ENCODE results near the gene SBF2. TPM values are rescaled to one million over a fixed set of nuclear protein-coding genes. Genes with fewer than 3 reads are reported as not detected.

SBF2 gene
- total RNA-seq, 2 experiments from 2014 or later = 14.2 to 15.2 TPM

- H3K36me3 Mint-ChIP-seq (ENCODE audit: low read depth) = no peaks in the 10 kb centered on the region
- CTCF ChIA-PET = no interaction called here
- H3K4me3 ChIP-seq (ENCODE audit: low read length) = no peak overlapping the region
Observed at GRCh38 chr11:9771071-9771511, 522.9 kb downstream of the SBF2 start.

DNA sequence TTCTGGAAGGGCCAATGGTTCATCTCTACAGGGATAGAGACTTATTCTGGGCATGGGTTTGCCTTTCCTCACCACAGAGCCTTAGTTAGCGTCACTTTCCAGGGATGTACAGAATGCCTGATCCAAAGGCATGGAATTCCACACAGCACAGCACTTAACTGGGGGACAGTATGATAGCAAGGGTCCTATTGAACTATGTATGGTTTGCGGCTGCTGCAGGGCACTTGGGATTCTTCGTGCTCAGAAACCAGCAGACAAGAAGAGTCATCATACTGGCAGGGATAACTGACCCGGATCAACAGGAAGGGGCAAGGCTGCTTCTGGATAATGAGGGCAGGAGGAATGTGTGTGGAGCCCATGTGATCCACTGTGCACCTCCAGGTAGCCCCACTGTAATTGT is 524.4 kb downstream of the SBF2 start:
- no peak for DNase-seq
- H3K9me3 Mint-ChIP-seq = no peaks in the 10 kb centered on the region
- no peaks in the 10 kb centered on the region for H3K27me3 Mint-ChIP-seq
- Histone ChIP-seq H3K4me3 (ENCODE audit: low read length) (no peak overlapping the region), H3K4me1 (ENCODE audit: insufficient read depth, low read length) (no peaks in the 10 kb centered on the region), H3K36me3 (ENCODE audit: insufficient read depth, low read length) (no peaks in the 10 kb centered on the region), H3K27me3 (ENCODE audit: control insufficient read depth in 1 of 2, insufficient read depth in 2 of 2, low read length in 2 of 2) (no peaks in the 10 kb centered on the region), H3K27ac (ENCODE audit: low read depth in 1 of 2, low read length in 2 of 2) (no peak overlapping the region), H3K9me3 (ENCODE audit: control insufficient read depth in 1 of 2, insufficient read depth in 1 of 2, low read length in 2 of 2) (no peaks in the 10 kb centered on the region)
- no peaks in the 10 kb centered on the region for H3K4me1 Mint-ChIP-seq (ENCODE audit: low read depth)
- H3K4me3 Mint-ChIP-seq = no peak overlapping the region
- no peak for ATAC-seq (ENCODE audit: poor library complexity)
- H3K27ac Mint-ChIP-seq = no peak overlapping the region
- ChIA-PET POLR2A (no interaction called here), CTCF (no interaction called here)
- intact Hi-C loops (cut with DNase I, micrococcal nuclease) = loop anchor here in 1 of 2 experiments (10.0 kb wide), 1 partner anchor 965 kb away; no protein-coding TSS in a partner anchor
- H3K36me3 Mint-ChIP-seq (ENCODE audit: low read depth) = no peaks in the 10 kb centered on the region
- TF ChIP-seq CTCF (IDR thresholded peaks at IDR 0.05) = no peak

More at GRCh38 chr11:9771071-9771511, 522.9 kb downstream of the SBF2 start:
- Mint-ChIP-seq H3K27ac (no peak overlapping the region), H3K4me1 (ENCODE audit: low read depth) (no peaks in the 10 kb centered on the region), H3K9me3 (no peaks in the 10 kb centered on the region), H3K4me3 (no peak overlapping the region), H3K27me3 (no peaks in the 10 kb centered on the region)
- no peak for TF ChIP-seq CTCF (IDR thresholded peaks at IDR 0.05)
- no peak for DNase-seq
- POLR2A ChIA-PET = no interaction called here
- no peak for ATAC-seq (ENCODE audit: poor library complexity)
- no peaks in the 10 kb centered on the region for H3K27me3 ChIP-seq (ENCODE audit: control insufficient read depth in 1 of 2, insufficient read depth in 2 of 2, low read length in 2 of 2)
- H3K27ac ChIP-seq (ENCODE audit: low read depth in 1 of 2, low read length in 2 of 2) = no peak overlapping the region
- H3K4me1 ChIP-seq (ENCODE audit: insufficient read depth, low read length) = no peaks in the 10 kb centered on the region
- no peaks in the 10 kb centered on the region for H3K9me3 ChIP-seq (ENCODE audit: control insufficient read depth in 1 of 2, insufficient read depth in 1 of 2, low read length in 2 of 2)
- no peaks in the 10 kb centered on the region for H3K36me3 ChIP-seq (ENCODE audit: insufficient read depth, low read length)
- intact Hi-C loops (cut with DNase I, micrococcal nuclease) = no loop called here

GRCh38 chr11:9765320-9766101 is 528.5 kb downstream of the SBF2 start:
- Mint-ChIP-seq H3K9me3 (no peaks in the 10 kb centered on the region), H3K4me3 (no peak overlapping the region), H3K36me3 (ENCODE audit: low read depth) (no peaks in the 10 kb centered on the region), H3K27me3 (no peaks in the 10 kb centered on the region), H3K27ac (no peak overlapping the region), H3K4me1 (ENCODE audit: low read depth) (no peaks in the 10 kb centered on the region)
- TF ChIP-seq CTCF (IDR thresholded peaks at IDR 0.05) = no peak
- Histone ChIP-seq H3K4me3 (ENCODE audit: low read length) (no peak overlapping the region), H3K36me3 (ENCODE audit: insufficient read depth, low read length) (no peaks in the 10 kb centered on the region), H3K4me1 (ENCODE audit: insufficient read depth, low read length) (no peaks in the 10 kb centered on the region), H3K27ac (ENCODE audit: low read depth in 1 of 2, low read length in 2 of 2) (no peak overlapping the region), H3K27me3 (ENCODE audit: control insufficient read depth in 1 of 2, insufficient read depth in 2 of 2, low read length in 2 of 2) (no peaks in the 10 kb centered on the region), H3K9me3 (ENCODE audit: control insufficient read depth in 1 of 2, insufficient read depth in 1 of 2, low read length in 2 of 2) (no peaks in the 10 kb centered on the region)
- intact Hi-C loops (cut with DNase I, micrococcal nuclease) = loop anchor here in 1 of 2 experiments (10.0 kb wide), 1 partner anchor 969 kb away; no protein-coding TSS in a partner anchor
- ATAC-seq (ENCODE audit: poor library complexity) (no peak), DNase-seq (no peak)
- CTCF ChIA-PET = no interaction called here
- POLR2A ChIA-PET = no interaction called here
